ENCODE data around the gene PPIL4. TPM values are rescaled to one million over a fixed set of nuclear protein-coding genes. Genes with fewer than 3 reads are reported as not detected.

The PPIL4 gene
- total and polyA plus RNA-seq, 10 of the 15 experiments (the other 5 are each of a cell fraction or from before 2014, with no cell fraction given): 8.0 to 28.4 (median 24.3) TPM

DNA sequence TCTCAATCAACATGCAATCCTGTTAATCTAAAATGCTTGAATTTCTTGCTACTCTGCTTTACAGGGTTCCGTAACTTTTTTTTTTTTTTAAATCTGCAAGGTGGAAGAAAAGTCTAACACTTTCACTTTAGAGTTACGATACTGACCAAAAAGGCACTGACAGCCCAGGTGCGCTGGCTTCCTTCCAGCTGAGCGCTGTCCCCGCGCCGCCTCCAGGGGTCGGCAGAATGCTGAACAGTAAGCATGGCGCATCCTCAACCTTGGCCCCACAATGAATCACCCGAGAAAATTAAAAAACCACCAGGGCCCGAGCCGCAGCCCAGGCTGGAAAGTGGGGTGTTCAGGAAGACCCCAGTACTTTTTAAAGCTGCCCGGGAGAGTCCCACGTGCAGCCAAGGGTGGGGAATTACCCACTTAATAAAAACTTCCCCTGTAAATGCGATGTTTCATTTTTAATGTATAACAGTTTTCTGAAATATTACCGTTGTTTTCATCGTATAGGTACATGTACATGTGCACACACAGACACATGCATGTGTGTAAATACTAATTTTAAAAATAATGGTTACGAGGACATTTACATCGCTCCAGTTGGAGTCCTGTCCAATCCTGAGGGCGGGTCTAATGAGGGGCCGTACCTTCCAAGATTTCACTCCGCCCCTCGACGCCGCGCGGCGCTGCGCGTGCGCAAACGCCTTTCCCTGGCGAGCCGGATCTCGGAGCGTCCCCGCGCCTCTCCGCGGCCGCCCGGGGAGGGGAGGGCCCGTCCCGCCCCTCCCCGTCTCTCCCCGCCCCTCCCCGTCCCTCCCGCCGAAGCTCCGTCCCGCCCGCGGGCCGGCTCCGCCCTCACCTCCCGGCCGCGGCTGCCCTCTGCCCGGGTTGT, 19.9 kb upstream of the PPIL4 start, which contains the start of gene GINM1:
Gene GINM1, plus strand, starts transcription at position 849 of the 883 bp plus-strand sequence. CDS start 40 bp downstream, outside the sequence.
- BruUV-seq (replicated peaks): no TSS peak
- in situ Hi-C loops (cut with MboI): no loop called here
- ATAC-seq (peak; percentile 86), FAIRE-seq (peak; percentile 66), DNase-seq (ENCODE audit: low read depth, low spot score) (peak; percentile 90)
- H3K27ac ChIP-seq (ENCODE audit: control insufficient read depth, insufficient read depth): peak within 1 kb of the TSS; percentile 94
- no peaks in the 10 kb centered on the region for H3K9me3 ChIP-seq (replicated peaks; ENCODE audit: control insufficient read depth, insufficient read depth, low read length)
- H2AFZ ChIP-seq (ENCODE audit: control insufficient read depth, low read depth, low read length): peak within 1 kb of the TSS; percentile 86
- POLR2A ChIA-PET: interaction anchor here (0.6 to 1.3 kb wide), 8 partner anchors 10 to 140 kb away, joined by 3 to 8 read pairs (median 4); no protein-coding TSS in a partner anchor
- no peaks in the 10 kb centered on the region for H3K27me3 ChIP-seq (replicated peaks in 1 of 2; ENCODE audit: control insufficient read depth in 2 of 2, insufficient read depth in 2 of 2, low read length in 1 of 2)
- RAD21 ChIA-PET (ENCODE audit: unreplicated experiment): interaction anchor here (0.6 to 2.2 kb wide), 8 partner anchors 13 to 152 kb away, joined by 3 to 8 read pairs (median 3); partner anchors contain the start of gene LATS1
- peak within 1 kb of the TSS; percentile 97 for H3K4me3 ChIP-seq
- WGBS (ENCODE audit: insufficient coverage, insufficient replicate concordance, low lambda C conversion rate, missing lambda C conversion rate): under 1% methylated on average over 36 of the region's 59 CpGs
- no peaks in the 10 kb centered on the region for H3K36me3 ChIP-seq (ENCODE audit: control insufficient read depth in 2 of 2, insufficient read depth in 2 of 2, low read length in 1 of 2)
- CTCF ChIA-PET: interaction anchor here (0.6 to 2.1 kb wide), 4 partner anchors 16 to 1038 kb away, joined by 3 to 6 read pairs (median 4); no protein-coding TSS in a partner anchor
- SMC1A ChIA-PET (ENCODE audit: uncharacterized antibody, unreplicated experiment): interaction anchor here (1.0 to 1.4 kb wide), 6 partner anchors 10 to 95 kb away, joined by 3 to 4 read pairs (median 3); no protein-coding TSS in a partner anchor
- intact Hi-C loops (cut with micrococcal nuclease; ENCODE audit: unreplicated experiment): loop anchor here (2.0 to 5.0 kb wide), 4 partner anchors 83 to 182 kb away; partner anchors contain the start of genes KATNA1, LATS1, NUP43 and PCMT1
- no peaks in the 10 kb centered on the region for H4K20me1 ChIP-seq (ENCODE audit: control insufficient read depth, insufficient read depth)
- peaks cover 41% of the 10 kb centered on the region for H3K79me2 ChIP-seq (ENCODE audit: control insufficient read depth, insufficient read depth, low read length)
- H3K4me2 ChIP-seq (ENCODE audit: control insufficient read depth, insufficient read depth): peak within 1 kb of the TSS; percentile 79
- peak within 1 kb of the TSS; percentile 96 for H3K9ac ChIP-seq (ENCODE audit: control insufficient read depth, insufficient read depth, low read length)
- peaks cover 13% of the 10 kb centered on the region; the same call in 1 of the 2 replicates for H3K4me1 ChIP-seq (ENCODE audit: control insufficient read depth, insufficient read depth, low read length)
- peak; percentile 65; the same call in 1 of the 2 replicates for TF ChIP-seq MLLT1 (IDR thresholded peaks at IDR 0.05)
- no peak for TF ChIP-seq HDGF (IDR thresholded peaks at IDR 0.05)
- TF ChIP-seq WRNIP1 (IDR thresholded peaks at IDR 0.05; ENCODE audit: borderline replicate concordance, low read depth, low read length): peak; percentile 32; the same call in 1 of the 2 replicates
- TF ChIP-seq, protein P1, sequence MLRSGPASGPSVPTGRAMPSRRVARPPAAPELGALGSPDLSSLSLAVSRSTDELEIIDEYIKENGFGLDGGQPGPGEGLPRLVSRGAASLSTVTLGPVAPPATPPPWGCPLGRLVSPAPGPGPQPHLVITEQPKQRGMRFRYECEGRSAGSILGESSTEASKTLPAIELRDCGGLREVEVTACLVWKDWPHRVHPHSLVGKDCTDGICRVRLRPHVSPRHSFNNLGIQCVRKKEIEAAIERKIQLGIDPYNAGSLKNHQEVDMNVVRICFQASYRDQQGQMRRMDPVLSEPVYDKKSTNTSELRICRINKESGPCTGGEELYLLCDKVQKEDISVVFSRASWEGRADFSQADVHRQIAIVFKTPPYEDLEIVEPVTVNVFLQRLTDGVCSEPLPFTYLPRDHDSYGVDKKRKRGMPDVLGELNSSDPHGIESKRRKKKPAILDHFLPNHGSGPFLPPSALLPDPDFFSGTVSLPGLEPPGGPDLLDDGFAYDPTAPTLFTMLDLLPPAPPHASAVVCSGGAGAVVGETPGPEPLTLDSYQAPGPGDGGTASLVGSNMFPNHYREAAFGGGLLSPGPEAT (IDR thresholded peaks at IDR 0.05; ENCODE audit: low read depth): peak; percentile 67
- 0 out of 2 replicates have a peak, but pooled peaks have one; percentile 18 for TF ChIP-seq SREBF1 (IDR thresholded peaks at IDR 0.05; ENCODE audit: low read length)
- peak; percentile 77 for TF ChIP-seq BHLHE40 (IDR thresholded peaks at IDR 0.05; ENCODE audit: borderline replicate concordance in 1 of 2, low read depth in 2 of 2, low read length in 1 of 2)
- TF ChIP-seq FOXM1 (IDR thresholded peaks at IDR 0.05; ENCODE audit: low read depth, low read length): peak; percentile 64
- peak; percentile 78; the same call in 1 of the 2 replicates for TF ChIP-seq PAX5 (IDR thresholded peaks at IDR 0.05; ENCODE audit: borderline replicate concordance, low read depth, low read length)
- TF ChIP-seq NRF1 (conservative IDR thresholded peaks at IDR 0.05; ENCODE audit: low read depth, low read length): peak; percentile 69
- TF ChIP-seq NR2F1 (conservative IDR thresholded peaks at IDR 0.05): peak; percentile 46
- TF ChIP-seq NFYB (IDR thresholded peaks at IDR 0.05; ENCODE audit: insufficient read depth, low read depth, low read length): no peak
- TF ChIP-seq CREM (IDR thresholded peaks at IDR 0.05; ENCODE audit: low read depth): peak; percentile 63; the same call in 1 of the 2 replicates
- TF ChIP-seq, protein P2, sequence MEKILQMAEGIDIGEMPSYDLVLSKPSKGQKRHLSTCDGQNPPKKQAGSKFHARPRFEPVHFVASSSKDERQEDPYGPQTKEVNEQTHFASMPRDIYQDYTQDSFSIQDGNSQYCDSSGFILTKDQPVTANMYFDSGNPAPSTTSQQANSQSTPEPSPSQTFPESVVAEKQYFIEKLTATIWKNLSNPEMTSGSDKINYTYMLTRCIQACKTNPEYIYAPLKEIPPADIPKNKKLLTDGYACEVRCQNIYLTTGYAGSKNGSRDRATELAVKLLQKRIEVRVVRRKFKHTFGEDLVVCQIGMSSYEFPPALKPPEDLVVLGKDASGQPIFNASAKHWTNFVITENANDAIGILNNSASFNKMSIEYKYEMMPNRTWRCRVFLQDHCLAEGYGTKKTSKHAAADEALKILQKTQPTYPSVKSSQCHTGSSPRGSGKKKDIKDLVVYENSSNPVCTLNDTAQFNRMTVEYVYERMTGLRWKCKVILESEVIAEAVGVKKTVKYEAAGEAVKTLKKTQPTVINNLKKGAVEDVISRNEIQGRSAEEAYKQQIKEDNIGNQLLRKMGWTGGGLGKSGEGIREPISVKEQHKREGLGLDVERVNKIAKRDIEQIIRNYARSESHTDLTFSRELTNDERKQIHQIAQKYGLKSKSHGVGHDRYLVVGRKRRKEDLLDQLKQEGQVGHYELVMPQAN (conservative IDR thresholded peaks at IDR 0.05): peak; percentile 91
- TF ChIP-seq SRF (IDR thresholded peaks at IDR 0.05; ENCODE audit: low read depth in 2 of 2, low read length in 2 of 2): no peak
- 0 out of 2 replicates have a peak, but pooled peaks have one; percentile 31 for TF ChIP-seq MEF2A (IDR thresholded peaks at IDR 0.05; ENCODE audit: insufficient read depth, low read depth, low read length)
- peak; percentile 51; the same call in 1 of the 2 replicates for TF ChIP-seq JUNB (IDR thresholded peaks at IDR 0.05)
